Activated T-helper 1 cell treated with Interleukin-2 at 50 U/mL for 16 hours (primary cell): ENCODE results near the gene BSPRY.

Experiments used
- DNase-seq: peaks from one replicate; pipeline ENCODE4 v3.0.0-alpha.2; 2020; ENCODE audit warnings: low read depth

BSPRY gene

GRCh38 chr9:113349445-113350094 is at the start of gene BSPRY:
Gene BSPRY, plus strand, starts transcription at chr9:113349541. Its CDS starts 39 bp downstream, at chr9:113349580.
- DNase-seq = no peak

- DNase-seq = no peak
These were observed 49.5 kb upstream of the BSPRY start for GRCh38 chr9:113299800-113300292.

GRCh38 chr9:113301548-113301947 is 47.8 kb upstream of the BSPRY start:
- DNase-seq = no peak

- no peak for DNase-seq
These were observed 46.4 kb upstream of the BSPRY start, which contains the start of gene RNF183 for GRCh38 chr9:113302792-113303418. Gene RNF183, minus strand, starts transcription at chr9:113303376. Its CDS starts 5,192 bp downstream, at chr9:113298184.

GRCh38 chr9:113306566-113306965 is 42.8 kb upstream of the BSPRY start:
- no peak for DNase-seq

- DNase-seq = no peak
These were observed 41.9 kb upstream of the BSPRY start for GRCh38 chr9:113307396-113307975.

GRCh38 chr9:113309204-113309813 is 40.0 kb upstream of the BSPRY start:
- no peak for DNase-seq

- no peak for DNase-seq
These were observed 38.8 kb upstream of the BSPRY start for GRCh38 chr9:113310538-113310937.

- DNase-seq = no peak
These were observed 37.4 kb upstream of the BSPRY start for GRCh38 chr9:113311961-113312360.

- DNase-seq = no peak
These were observed 36.1 kb upstream of the BSPRY start for GRCh38 chr9:113313261-113313660.

GRCh38 chr9:113315231-113315630 is 34.1 kb upstream of the BSPRY start:
- no peak for DNase-seq

GRCh38 chr9:113316030-113316429 is 33.3 kb upstream of the BSPRY start:
- DNase-seq = no peak

GRCh38 chr9:113317777-113318176 is 31.6 kb upstream of the BSPRY start:
- no peak for DNase-seq

GRCh38 chr9:113319054-113319453 is 30.3 kb upstream of the BSPRY start:
- DNase-seq = no peak

- DNase-seq = no peak
These were observed 29.3 kb upstream of the BSPRY start for GRCh38 chr9:113320051-113320450.

- DNase-seq = no peak
These were observed 26.7 kb upstream of the BSPRY start for GRCh38 chr9:113322671-113323070.

GRCh38 chr9:113326230-113326629 is 23.1 kb upstream of the BSPRY start:
- DNase-seq = no peak

GRCh38 chr9:113328045-113328782 is 21.1 kb upstream of the BSPRY start:
- DNase-seq = no peak

- no peak for DNase-seq
These were observed 17.6 kb upstream of the BSPRY start for GRCh38 chr9:113331780-113332179.

- DNase-seq = no peak
These were observed 11.6 kb upstream of the BSPRY start for GRCh38 chr9:113337714-113338113.

- peak; percentile 68 for DNase-seq
These were observed 9.2 kb upstream of the BSPRY start, which contains the start of gene WDR31 for GRCh38 chr9:113340011-113340699. Gene WDR31, minus strand, starts transcription at chr9:113340275. Its CDS starts 8,253 bp downstream, at chr9:113332022.
